ENCODE results near the gene THRA.

Gene THRA

GRCh38 chr17:40084477-40084876 is 21.7 kb downstream of the THRA start:
- DNase-seq (ENCODE audit: low spot score) = no peak

GRCh38 chr17:40086150-40087044 is 23.6 kb downstream of the THRA start:
- DNase-seq (ENCODE audit: low spot score) = peak; percentile 58

DNA sequence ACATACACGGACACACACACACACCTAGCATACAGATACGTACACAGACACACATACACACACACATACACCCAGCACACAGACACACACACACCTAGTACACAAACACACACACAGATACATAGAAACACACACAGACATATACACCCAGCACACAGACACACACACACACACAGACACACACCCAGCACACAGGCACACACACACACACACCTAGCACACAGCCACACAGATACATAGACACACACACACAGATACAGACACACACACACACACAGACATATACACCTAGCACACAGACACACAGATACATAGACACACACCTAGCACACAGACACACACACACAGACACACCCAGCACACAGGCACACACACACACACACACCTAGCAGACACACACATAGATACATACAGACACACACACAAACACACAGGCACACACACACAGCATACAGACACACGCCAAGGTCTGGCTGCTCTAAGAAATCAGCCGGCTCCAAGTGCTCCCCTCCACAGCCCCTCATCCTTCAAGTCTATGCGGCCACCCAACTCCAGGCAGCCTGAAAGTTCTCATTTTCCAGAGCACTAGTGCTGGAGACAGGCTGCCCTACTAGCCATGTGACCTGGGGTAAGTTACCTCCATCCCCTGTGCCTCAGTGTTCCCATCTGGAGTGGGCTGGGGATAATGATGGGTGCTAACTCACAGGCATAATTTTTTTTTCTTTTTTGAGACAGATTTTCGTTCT is 24.5 kb downstream of the THRA start:
- no peak for DNase-seq (ENCODE audit: low spot score)

DNA sequence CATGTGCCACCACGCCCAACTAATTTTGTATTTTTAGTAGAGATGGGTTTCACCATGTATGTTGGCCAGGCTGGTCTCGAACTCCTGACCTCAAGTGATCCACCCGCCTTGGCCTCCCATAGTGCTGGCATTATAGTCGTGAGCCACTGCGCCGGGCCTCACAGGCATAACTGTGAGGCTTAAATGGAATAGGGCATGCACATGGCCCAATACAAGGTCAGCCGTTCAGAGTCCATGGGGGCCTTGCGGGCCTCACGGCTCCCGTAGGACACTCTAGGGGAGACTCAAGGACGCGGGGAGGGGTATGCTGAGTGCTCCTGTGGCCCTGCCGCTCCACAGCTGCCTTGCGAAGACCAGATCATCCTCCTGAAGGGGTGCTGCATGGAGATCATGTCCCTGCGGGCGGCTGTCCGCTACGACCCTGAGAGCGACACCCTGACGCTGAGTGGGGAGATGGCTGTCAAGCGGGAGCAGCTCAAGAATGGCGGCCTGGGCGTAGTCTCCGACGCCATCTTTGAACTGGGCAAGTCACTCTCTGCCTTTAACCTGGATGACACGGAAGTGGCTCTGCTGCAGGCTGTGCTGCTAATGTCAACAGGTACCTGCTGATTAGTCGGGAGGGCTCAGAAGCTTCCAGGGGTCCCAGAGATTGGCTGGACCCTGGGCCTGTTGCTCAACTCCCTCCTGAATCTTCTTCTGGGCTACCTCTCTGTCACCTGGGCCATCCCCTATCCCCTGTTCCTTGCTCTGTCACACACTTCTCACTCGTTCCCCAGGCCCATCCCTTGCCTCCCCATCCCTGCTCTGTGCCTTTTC is 25.3 kb downstream of the THRA start:
- no peak for DNase-seq (ENCODE audit: low spot score)

DNA sequence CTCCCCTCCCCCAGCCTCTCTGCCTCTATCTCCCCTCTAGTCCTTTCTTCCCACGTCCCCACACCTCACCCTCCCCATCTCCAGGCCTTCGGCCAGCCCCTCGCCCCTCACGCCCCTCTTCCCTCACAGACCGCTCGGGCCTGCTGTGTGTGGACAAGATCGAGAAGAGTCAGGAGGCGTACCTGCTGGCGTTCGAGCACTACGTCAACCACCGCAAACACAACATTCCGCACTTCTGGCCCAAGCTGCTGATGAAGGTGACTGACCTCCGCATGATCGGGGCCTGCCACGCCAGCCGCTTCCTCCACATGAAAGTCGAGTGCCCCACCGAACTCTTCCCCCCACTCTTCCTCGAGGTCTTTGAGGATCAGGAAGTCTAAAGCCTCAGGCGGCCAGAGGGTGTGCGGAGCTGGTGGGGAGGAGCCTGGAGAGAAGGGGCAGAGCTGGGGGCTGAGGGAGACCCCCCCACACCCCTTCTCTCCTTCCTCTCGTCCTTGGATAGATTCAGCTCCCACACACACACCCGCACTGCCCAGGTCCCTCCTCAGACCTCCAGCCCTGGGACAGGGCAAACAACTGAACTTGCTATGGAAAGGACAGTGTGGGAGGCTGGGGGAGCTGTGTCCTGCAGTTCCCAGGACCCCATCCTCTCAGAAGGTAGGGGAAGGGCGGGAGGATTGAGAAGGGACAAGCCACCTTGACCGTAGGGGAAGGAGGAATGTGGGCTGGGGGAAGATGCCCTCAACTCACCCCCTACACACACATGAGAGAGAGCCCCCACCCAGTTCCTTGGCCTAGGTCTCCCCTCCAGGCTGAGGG is 26.5 kb downstream of the THRA start:
- no peak for DNase-seq (ENCODE audit: low spot score)

- DNase-seq (ENCODE audit: low spot score) = no peak
These were observed 27.7 kb downstream of the THRA start for GRCh38 chr17:40090237-40091119.

GRCh38 chr17:40091691-40092397 is 29.1 kb downstream of the THRA start:
- no peak for DNase-seq (ENCODE audit: low spot score)

GRCh38 chr17:40092581-40092980 is 29.8 kb downstream of the THRA start:
- DNase-seq (ENCODE audit: low spot score) = no peak

DNA sequence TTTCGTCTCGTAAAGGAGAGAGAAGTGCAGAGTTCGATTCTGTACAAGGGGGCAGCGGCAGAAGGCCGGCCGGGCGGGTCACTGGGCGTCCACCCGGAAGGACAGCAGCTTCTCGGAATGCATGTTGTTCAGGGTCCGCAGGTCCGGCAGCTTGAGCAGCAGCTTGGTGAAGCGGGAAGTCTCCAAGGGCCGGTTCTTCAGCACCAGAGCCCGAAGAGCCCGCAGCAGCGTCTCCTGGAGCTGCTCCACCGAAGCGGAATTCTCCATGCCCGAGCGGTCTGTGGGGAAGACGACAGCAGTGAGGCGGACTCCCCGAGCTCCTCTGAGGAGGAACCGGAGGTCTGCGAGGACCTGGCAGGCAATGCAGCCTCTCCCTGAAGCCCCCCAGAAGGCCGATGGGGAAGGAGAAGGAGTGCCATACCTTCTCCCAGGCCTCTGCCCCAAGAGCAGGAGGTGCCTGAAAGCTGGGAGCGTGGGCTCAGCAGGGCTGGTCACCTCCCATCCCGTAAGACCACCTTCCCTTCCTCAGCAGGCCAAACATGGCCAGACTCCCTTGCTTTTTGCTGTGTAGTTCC is 30.3 kb downstream of the THRA start:
- DNase-seq (ENCODE audit: low spot score) = no peak

DNA sequence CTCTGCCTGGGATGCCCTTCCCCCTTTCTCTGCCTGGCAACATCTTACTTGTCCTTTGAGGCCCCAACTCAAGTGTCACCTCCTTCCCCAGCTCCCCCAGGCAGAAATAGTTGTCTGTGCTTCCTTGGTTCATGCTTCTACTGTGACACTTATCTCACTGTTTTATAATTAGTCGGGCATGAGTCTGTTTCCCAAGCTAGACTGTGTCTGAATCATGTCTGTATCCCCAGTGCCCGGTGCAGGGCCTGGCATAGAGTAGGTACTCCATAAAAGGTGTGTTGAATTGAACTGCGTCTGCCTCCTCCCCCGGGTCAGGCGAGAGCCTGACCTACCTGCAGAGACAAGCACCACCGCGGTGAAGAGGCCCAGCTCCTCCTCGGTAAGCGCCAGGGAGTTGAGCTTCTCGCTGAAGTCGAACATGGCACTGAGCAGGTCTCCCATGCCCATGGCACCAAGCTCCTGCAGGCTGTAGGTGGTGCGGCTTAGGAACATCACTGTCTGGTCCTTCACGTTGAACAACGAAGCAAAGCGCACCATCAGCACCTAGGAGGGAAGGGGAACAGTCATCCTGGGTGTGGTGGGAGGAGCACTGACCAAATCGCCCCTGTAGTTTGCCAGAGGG is 30.9 kb downstream of the THRA start:
- no peak for DNase-seq (ENCODE audit: low spot score)

- no peak for DNase-seq (ENCODE audit: low spot score)
These were observed 32.1 kb downstream of the THRA start for GRCh38 chr17:40094874-40095273.

DNA sequence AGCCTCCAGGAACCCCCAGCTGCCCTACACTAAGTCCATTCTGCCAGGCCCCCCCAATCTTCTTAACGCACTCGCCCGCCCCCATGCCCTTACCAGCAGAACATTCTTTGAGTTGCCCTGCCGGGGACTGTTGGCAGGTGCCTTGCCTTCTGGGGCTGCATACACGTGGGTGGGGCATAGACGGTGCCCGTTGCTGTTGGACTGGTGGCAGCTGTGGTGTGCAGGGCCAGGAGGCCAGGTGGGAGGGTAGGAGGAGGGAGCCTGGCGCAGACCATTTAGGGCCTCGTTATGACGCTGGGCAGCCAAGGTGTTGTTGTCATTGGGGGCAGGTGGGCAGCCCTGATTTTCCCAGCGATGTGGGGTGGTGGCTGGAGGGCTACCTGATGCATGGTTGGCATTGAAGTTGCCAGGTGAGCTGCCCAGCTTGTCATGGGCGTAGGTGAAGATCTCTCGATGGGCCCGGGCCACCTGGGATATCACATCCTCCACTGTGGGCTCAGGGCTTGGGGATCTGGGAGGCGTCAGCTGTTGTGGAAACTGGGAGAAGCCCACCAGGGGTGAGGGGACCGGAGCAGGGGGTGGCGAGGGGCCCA is 32.7 kb downstream of the THRA start:
- DNase-seq (ENCODE audit: low spot score) = no peak

DNA sequence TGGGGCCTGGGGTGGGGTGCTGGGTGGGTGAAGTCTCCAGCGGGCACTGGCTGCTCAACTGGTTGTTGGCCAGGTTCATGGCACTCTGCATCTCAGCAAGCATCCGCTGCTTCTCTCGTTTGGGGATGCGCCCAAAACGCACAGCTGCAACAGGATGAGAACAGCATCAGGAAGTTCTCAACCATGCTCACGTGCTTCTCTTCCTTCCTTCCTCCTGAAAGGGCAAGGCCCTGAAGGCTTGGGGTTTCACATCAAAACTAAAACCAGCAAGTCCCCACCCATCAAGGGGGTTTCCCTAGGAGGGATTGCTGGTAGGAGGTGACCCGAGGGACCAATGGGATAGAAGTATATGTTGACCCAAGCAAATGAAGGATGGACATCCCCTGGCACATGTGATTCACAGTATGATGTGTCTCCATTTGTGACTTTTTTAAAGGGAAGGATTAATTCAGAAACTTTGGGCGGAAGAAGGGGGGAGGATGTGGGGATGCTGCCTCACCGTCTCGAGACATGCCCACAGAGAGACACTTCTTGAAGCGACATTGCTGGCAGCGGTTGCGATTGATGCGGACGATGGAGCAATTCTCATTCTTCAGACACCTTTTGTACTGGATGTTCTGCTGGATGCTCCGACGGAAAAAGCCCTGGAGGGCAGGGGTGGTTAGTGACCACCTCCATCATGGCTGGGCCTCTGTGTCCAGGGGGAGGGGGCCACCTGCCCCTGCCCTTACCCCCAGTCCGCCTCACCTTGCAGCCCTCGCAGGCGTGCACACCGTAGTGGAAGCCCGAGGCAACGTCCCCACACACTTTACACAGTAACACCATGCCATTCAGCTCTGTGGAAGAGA is 33.4 kb downstream of the THRA start:
- peak; percentile 97 for DNase-seq (ENCODE audit: low spot score)

- no peak for DNase-seq (ENCODE audit: low spot score)
These were observed 34.3 kb downstream of the THRA start for GRCh38 chr17:40097087-40097486.

DNA sequence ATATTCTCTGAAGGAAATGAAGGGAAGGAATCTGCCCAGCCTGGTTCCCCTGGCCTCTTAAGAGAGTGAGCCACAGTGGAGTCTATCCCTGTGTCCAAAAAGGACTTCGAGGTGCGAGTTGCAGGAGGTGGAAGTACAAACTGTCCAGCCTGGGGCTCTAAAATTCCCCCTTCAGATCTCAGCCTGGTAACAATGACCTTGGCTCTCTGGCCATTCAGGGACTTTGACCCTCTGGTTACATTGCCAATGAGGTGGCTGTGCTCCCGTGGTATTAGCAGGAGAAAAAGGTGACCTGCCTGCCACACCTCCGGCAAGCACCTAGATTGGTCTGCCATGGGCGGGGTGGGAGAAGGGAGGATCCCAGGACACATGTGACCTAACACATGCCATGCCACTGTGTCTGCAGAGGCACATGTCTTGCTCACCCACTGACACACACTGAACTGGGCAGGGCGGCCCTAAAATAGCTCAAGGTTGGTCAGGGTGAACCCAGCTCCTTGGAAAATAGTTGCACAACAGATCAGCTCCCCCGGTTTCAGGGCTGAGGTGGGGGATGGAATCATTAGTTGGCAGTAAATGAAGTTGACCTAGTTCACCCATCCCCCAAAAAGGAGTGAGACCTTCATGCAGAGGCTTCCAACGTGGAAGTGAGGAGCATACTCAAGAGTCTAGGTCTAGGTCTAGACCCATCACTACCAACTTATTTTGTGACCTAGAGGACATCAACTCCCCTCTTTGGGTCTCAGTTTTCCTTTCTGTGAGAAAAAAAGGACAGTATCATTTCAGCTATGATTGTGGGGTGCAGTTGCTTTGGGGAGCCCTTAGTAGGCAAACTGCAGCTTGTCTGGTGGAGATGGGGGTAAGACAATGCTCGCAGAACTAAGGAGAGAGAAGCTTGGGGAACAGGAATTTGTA is 35.4 kb downstream of the THRA start:
- peak; percentile 26 for DNase-seq (ENCODE audit: low spot score)

- DNase-seq (ENCODE audit: low spot score) = peak; percentile 100
These were observed 36.3 kb downstream of the THRA start for GRCh38 chr17:40098846-40099618.

All from CD4-positive, alpha-beta T cell treated with Interleukin-2 at 100 ng/mL for 4 hours (primary cell).